ENCODE measurements around the gene CMTM4. TPM values are rescaled to one million over a fixed set of nuclear protein-coding genes. Genes with fewer than 3 reads are reported as not detected.

CMTM4 gene
- polyA plus RNA-seq, 1 experiment, result 19.2 TPM

GRCh38 chr16:66576296-66576695 lies 120.2 kb downstream of the CMTM4 start:
- no peak for TF ChIP-seq CTCF (IDR thresholded peaks at IDR 0.05; ENCODE audit: low read depth, low read length)
- H3K27ac ChIP-seq (ENCODE audit: low read depth, low read length), result no peak overlapping the region
- ChIA-PET POLR2A (no interaction called here), CTCF (no interaction called here)
- H3K9me3 ChIP-seq (ENCODE audit: control insufficient read depth, insufficient read depth, low read length), result no peaks in the 10 kb centered on the region
- DNase-seq (ENCODE audit: low read depth, low spot score), result no peak
- no peak overlapping the region for H3K4me3 ChIP-seq (ENCODE audit: low read depth, low read length)
- peaks cover 12% of the 10 kb centered on the region for H3K27me3 ChIP-seq (ENCODE audit: control insufficient read depth, insufficient read depth, low read length)

- Histone ChIP-seq H3K4me3 (ENCODE audit: low read depth, low read length) (no peak overlapping the region), H3K9me3 (ENCODE audit: control insufficient read depth, insufficient read depth, low read length) (no peaks in the 10 kb centered on the region), H3K27ac (ENCODE audit: low read depth, low read length) (no peak overlapping the region), H3K27me3 (ENCODE audit: control insufficient read depth, insufficient read depth, low read length) (peaks cover 12% of the 10 kb centered on the region)
- CTCF ChIA-PET, result interaction anchor here (1.8 kb wide), 1 partner anchor 76 kb away, joined by 4 read pairs; no protein-coding TSS in a partner anchor
- no peak for TF ChIP-seq CTCF (IDR thresholded peaks at IDR 0.05; ENCODE audit: low read depth, low read length)
- POLR2A ChIA-PET, result no interaction called here
- DNase-seq (ENCODE audit: low read depth, low spot score), result no peak
These were observed 121.5 kb downstream of the CMTM4 start for GRCh38 chr16:66575060-66575459.

- no peak for DNase-seq (ENCODE audit: low read depth, low spot score)
- no peak for TF ChIP-seq CTCF (IDR thresholded peaks at IDR 0.05; ENCODE audit: low read depth, low read length)
- H3K4me3 ChIP-seq (ENCODE audit: low read depth, low read length), result no peak overlapping the region
- H3K27me3 ChIP-seq (ENCODE audit: control insufficient read depth, insufficient read depth, low read length), result peaks cover 12% of the 10 kb centered on the region
- ChIA-PET POLR2A (no interaction called here), CTCF (interaction anchor here (1.8 kb wide), 1 partner anchor 76 kb away, joined by 4 read pairs; no protein-coding TSS in a partner anchor)
- H3K27ac ChIP-seq (ENCODE audit: low read depth, low read length), result no peak overlapping the region
- H3K9me3 ChIP-seq (ENCODE audit: control insufficient read depth, insufficient read depth, low read length), result no peaks in the 10 kb centered on the region
These were observed 122.0 kb downstream of the CMTM4 start for GRCh38 chr16:66574531-66574930.

GRCh38 chr16:66574081-66574480 lies 122.5 kb downstream of the CMTM4 start:
- no peak for TF ChIP-seq CTCF (IDR thresholded peaks at IDR 0.05; ENCODE audit: low read depth, low read length)
- no peak for DNase-seq (ENCODE audit: low read depth, low spot score)
- H3K4me3 ChIP-seq (ENCODE audit: low read depth, low read length), result no peak overlapping the region
- H3K9me3 ChIP-seq (ENCODE audit: control insufficient read depth, insufficient read depth, low read length), result no peaks in the 10 kb centered on the region
- peaks cover 12% of the 10 kb centered on the region for H3K27me3 ChIP-seq (ENCODE audit: control insufficient read depth, insufficient read depth, low read length)
- H3K27ac ChIP-seq (ENCODE audit: low read depth, low read length), result no peak overlapping the region
- CTCF ChIA-PET, result interaction anchor here (1.8 kb wide), 1 partner anchor 77 kb away, joined by 4 read pairs; no protein-coding TSS in a partner anchor
- POLR2A ChIA-PET, result no interaction called here

- no peak overlapping the region for H3K4me3 ChIP-seq (ENCODE audit: low read depth, low read length)
- TF ChIP-seq CTCF (IDR thresholded peaks at IDR 0.05; ENCODE audit: low read depth, low read length), result no peak
- CTCF ChIA-PET, result interaction anchor here (1.1 kb wide), 1 partner anchor 37 kb away, joined by 3 read pairs; no protein-coding TSS in a partner anchor
- H3K27me3 ChIP-seq (ENCODE audit: control insufficient read depth, insufficient read depth, low read length), result no peaks in the 10 kb centered on the region
- POLR2A ChIA-PET, result no interaction called here
- H3K27ac ChIP-seq (ENCODE audit: low read depth, low read length), result no peak overlapping the region
- no peak for DNase-seq (ENCODE audit: low read depth, low spot score)
- no peaks in the 10 kb centered on the region for H3K9me3 ChIP-seq (ENCODE audit: control insufficient read depth, insufficient read depth, low read length)
These were observed 124.2 kb downstream of the CMTM4 start for GRCh38 chr16:66572356-66572755.

All from AG04450 (cell line).